Transverse colon (tissue), 3 donors: ENCODE results near the gene UQCC2.

Source experiments
- POLR2A ChIP-seq: fragments of 450-650 bp; IDR thresholded peaks from one replicate; pipeline ENCODE4 v1.6.1; 2016; ENCODE audit warnings: antibody characterized with exemption, mild to moderate bottlenecking, moderate library complexity
- TF ChIP-seq, protein P1 (sequence below), 5 experiments: fragments of 200-600 bp in 3 of 5; fragments of 450-650 bp in 2 of 5; sonication (generic) in 3 of 5; IDR thresholded peaks; 1 replicate in 2 of 5; 2 replicates in 3 of 5; pipeline ENCODE4 v1.5.1; 2016 to 2017; ENCODE audit warnings: antibody characterized with exemption in 5 of 5, inconsistent platforms in 3 of 5, mild to moderate bottlenecking in 2 of 5, moderate library complexity in 1 of 5

DNA sequence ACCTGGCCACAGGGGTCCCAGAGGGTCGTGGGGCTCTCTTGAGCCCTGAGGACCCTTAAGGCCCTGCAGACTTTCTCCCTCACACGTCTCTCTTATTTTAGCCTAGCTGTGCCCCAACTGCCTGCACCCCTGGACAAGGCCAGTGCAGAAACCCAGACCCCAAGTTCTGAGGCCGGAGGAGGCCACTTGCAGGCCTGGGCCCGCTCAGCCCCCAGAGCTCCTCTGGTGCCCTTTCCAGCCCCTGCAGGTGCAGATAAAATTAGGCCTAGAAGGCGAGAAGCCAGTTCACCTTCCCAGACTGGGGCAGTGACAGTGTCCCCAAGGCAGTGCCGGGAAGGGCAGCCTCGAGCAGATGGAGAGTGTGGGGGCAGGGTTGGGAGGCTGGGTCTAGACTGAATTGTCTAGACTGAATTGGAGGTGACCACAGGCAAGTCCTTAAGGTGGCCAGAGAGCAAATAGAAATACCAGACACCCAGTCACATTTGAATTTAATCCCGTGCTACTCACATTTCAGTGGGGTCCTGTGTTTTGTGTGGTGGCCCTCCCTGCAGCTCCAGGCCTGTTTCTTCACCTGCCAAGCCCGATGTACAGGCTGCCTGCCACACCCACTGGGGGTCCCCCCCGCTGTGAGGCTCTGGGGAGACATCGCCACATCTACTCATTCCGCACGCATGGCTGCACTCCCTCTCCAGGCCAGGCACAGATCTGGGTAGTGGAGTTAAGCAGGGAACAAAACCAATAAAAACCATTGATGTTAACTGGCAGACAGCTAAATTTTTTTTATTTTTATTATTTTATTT lies 43.8 kb upstream of the UQCC2 start:
- TF ChIP-seq, protein P1, sequence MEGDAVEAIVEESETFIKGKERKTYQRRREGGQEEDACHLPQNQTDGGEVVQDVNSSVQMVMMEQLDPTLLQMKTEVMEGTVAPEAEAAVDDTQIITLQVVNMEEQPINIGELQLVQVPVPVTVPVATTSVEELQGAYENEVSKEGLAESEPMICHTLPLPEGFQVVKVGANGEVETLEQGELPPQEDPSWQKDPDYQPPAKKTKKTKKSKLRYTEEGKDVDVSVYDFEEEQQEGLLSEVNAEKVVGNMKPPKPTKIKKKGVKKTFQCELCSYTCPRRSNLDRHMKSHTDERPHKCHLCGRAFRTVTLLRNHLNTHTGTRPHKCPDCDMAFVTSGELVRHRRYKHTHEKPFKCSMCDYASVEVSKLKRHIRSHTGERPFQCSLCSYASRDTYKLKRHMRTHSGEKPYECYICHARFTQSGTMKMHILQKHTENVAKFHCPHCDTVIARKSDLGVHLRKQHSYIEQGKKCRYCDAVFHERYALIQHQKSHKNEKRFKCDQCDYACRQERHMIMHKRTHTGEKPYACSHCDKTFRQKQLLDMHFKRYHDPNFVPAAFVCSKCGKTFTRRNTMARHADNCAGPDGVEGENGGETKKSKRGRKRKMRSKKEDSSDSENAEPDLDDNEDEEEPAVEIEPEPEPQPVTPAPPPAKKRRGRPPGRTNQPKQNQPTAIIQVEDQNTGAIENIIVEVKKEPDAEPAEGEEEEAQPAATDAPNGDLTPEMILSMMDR (IDR thresholded peaks at IDR 0.05), result no peak
- no peak for TF ChIP-seq POLR2A
